Astrocyte (in vitro differentiated cells and primary cell): ENCODE data around the gene STMN1.

Experiments used
- CTCF ChIP-seq: IDR thresholded peaks from 2 replicates; pipeline ENCODE4 v1.5.1; 2011; ENCODE audit warnings: low read depth, mild to moderate bottlenecking, inconsistent platforms, low read length, moderate library complexity; ENCODE audit not compliant: insufficient read depth
- EZH2 ChIP-seq: IDR thresholded peaks from 2 replicates; pipeline ENCODE4 v1.6.1; 2012; ENCODE audit warnings: mild to moderate bottlenecking, low read length, inconsistent platforms; ENCODE audit not compliant: insufficient read depth

DNA sequence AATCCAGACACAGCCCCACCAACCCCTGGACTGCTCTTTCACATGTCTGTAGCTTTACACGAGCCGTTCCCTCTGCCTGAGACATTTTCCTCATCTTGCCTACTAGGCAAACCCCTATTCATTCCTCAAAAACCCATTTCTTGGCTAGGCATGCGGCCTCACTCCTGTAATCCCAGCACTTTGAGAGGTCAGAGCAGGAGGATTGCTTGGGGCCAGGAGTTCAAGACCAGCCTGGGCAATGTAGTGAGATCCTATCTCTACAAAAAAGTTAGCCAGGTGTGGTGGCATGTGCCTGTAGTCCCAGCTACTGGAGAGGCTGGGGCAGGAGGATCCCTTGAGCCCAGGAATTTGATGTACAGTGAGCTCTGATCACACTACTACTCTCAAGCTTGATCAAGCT, 41.8 kb downstream of the STMN1 start:
- TF ChIP-seq CTCF, result no peak
- no peak for TF ChIP-seq EZH2
